Pancreas (tissue), 10 donors: ENCODE results near the gene EFCAB6. TPM values are rescaled to one million over a fixed set of nuclear protein-coding genes. Genes with fewer than 3 reads are reported as not detected.

ENCODE experiments used
- ATAC-seq, 4 donors: fragments of 200-7000 bp; cut with Tn5 transposase; one replicate each; pipeline versions ENCODE4 v1.8.0 to v1.9.1; 2020; ENCODE audit warnings: mild to moderate bottlenecking in 4 of 4, moderate library complexity in 4 of 4
- DNase-seq, 6 donors: peaks; one replicate each; pipeline ENCODE4 v3.0.0-alpha.2; 2020
- FAIRE-seq: peaks from 2 replicates; lab custom pipeline; 2012; peaks lifted over from hg19 to GRCh38; lab: Jason Lieb, UNC
- H3K27ac ChIP-seq, 4 donors: fragments of 200-600 bp; sonication (generic); 1 replicate in 3 of 4; 2 replicates in 1 of 4; pipeline versions ENCODE4 v1.5.0 to v1.8.0; 2020
- H3K27me3 ChIP-seq, 4 donors: fragments of 200-600 bp; one replicate each; pipeline ENCODE4 v1.8.0; 2021
- H3K36me3 ChIP-seq, 3 donors: fragments of 200-600 bp; sonication (generic) in 1 of 3; one replicate each; pipeline versions ENCODE4 v1.5.0 to v1.8.0; 2020 to 2021
- H3K4me1 ChIP-seq, 3 donors: fragments of 200-600 bp; one replicate each; pipeline ENCODE4 v1.8.0; 2021
- H3K4me3 ChIP-seq, 4 donors: fragments of 200-600 bp; sonication (generic) in 2 of 4; one replicate each; pipeline versions ENCODE4 v1.5.0 to v1.8.0; 2020 to 2021
- H3K9me3 ChIP-seq, 4 donors: fragments of 200-600 bp; one replicate each; pipeline ENCODE4 v1.8.0; 2021
- WGBS, 2 donors: extraction: QIAGEN DNeasy Blood & Tissue Kit; methylation state at CpG; one replicate each; pipeline ENCODE4 v1.1.7; 2013; 5-methylcytosine and 5-hydroxymethylcytosine counted together
- intact Hi-C, 3 donors: fragments of 100-400 bp; cut with DNase I; formaldehyde crosslinking; loops; one replicate each; pipeline versions ENCODE4 v1.11.1 to v1.14.2; 2022
- polyA plus RNA-seq, 2 donors: library from polyadenylated mRNA; stranded (reverse); fragments of 200-250 nt; gene quantifications; one replicate each; pipeline ENCODE4 v1.2.3, GENCODE V29; 2013
- total RNA-seq, 6 donors: library from RNA; stranded (reverse); fragmentation: NEBNext Ultra II Directional in 4 of 6; extraction: Animal tissue kit (Norgen Biotek cat#: 25700) in 4 of 6; gene quantifications; one replicate each; pipeline versions ENCODE4 v1.2.1 to v1.2.4, GENCODE V29; 2021 to 2023
- TF ChIP-seq, protein P1 (sequence below), 4 donors: fragments of 200-600 bp; sonication (generic) in 3 of 4; IDR thresholded peaks; one replicate each; pipeline versions ENCODE4 v1.5.0 to v1.8.0; 2021; ENCODE audit warnings: antibody characterized with exemption in 4 of 4
- donor health status: healthy with polysubstance abuse.
- donor health status: DM: no; HTN: no; CAD: no; lungs with moderate emphysema.
- donor health status: DM: no; HTN: no; CAD: no.
- donor health status: control.
- donor health status: control.
- donor health status: Bipolar disorder and iron deficiency.
- donor health status: DM: yes; HTN: yes; CAD: no.
- donor health status: DM: no; HTN: no; CAD: no.
- donor health status: DM: no; HTN: no; CAD: no.
- donor health status: DM: yes; HTN: yes; CAD: no.

EFCAB6 gene
- total and polyA plus RNA-seq, 8 donors = 1.6 to 3.4 (median 2.2) TPM

GRCh38 chr22:43723816-43724215 is 88.3 kb downstream of the EFCAB6 start:
- Histone ChIP-seq H3K4me3 (no peak overlapping the region), H3K36me3 (no peaks in the 10 kb centered on the region), H3K27ac (no peak overlapping the region), H3K9me3 (no peaks in the 10 kb centered on the region), H3K27me3 (no peaks in the 10 kb centered on the region), H3K4me1 (no peaks in the 10 kb centered on the region)
- WGBS, 2 donors = 78 to 84% methylated on average over 3 of the region's 3 CpGs
- TF ChIP-seq, protein P1, sequence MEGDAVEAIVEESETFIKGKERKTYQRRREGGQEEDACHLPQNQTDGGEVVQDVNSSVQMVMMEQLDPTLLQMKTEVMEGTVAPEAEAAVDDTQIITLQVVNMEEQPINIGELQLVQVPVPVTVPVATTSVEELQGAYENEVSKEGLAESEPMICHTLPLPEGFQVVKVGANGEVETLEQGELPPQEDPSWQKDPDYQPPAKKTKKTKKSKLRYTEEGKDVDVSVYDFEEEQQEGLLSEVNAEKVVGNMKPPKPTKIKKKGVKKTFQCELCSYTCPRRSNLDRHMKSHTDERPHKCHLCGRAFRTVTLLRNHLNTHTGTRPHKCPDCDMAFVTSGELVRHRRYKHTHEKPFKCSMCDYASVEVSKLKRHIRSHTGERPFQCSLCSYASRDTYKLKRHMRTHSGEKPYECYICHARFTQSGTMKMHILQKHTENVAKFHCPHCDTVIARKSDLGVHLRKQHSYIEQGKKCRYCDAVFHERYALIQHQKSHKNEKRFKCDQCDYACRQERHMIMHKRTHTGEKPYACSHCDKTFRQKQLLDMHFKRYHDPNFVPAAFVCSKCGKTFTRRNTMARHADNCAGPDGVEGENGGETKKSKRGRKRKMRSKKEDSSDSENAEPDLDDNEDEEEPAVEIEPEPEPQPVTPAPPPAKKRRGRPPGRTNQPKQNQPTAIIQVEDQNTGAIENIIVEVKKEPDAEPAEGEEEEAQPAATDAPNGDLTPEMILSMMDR (IDR thresholded peaks at IDR 0.05) = no peak
- ATAC-seq (no peak), FAIRE-seq (no peak), DNase-seq (no peak)
- intact Hi-C loops = no loop called here

- Histone ChIP-seq H3K4me3 (no peak overlapping the region), H3K27ac (no peak overlapping the region), H3K27me3 (no peaks in the 10 kb centered on the region), H3K4me1 (no peaks in the 10 kb centered on the region), H3K9me3 (no peaks in the 10 kb centered on the region), H3K36me3 (no peaks in the 10 kb centered on the region)
- no peak for ATAC-seq
- no peak for DNase-seq
- no peak for FAIRE-seq
- WGBS, 2 donors = 92 to 98% methylated on average over 5 of the region's 5 CpGs
- TF ChIP-seq, protein P1 (IDR thresholded peaks at IDR 0.05) = no peak
- intact Hi-C loops = no loop called here
These were observed 89.7 kb downstream of the EFCAB6 start for GRCh38 chr22:43722444-43722843.

GRCh38 chr22:43720716-43721115 is 91.4 kb downstream of the EFCAB6 start:
- Histone ChIP-seq H3K4me3 (no peak overlapping the region), H3K4me1 (no peaks in the 10 kb centered on the region), H3K36me3 (no peaks in the 10 kb centered on the region), H3K27ac (no peak overlapping the region), H3K27me3 (no peaks in the 10 kb centered on the region), H3K9me3 (no peaks in the 10 kb centered on the region)
- intact Hi-C loops = no loop called here
- whole genome bisulfite sequencing, 2 donors = 69 to 73% methylated on average over 1 of the region's 1 CpG
- FAIRE-seq (no peak), DNase-seq (no peak), ATAC-seq (no peak)
- TF ChIP-seq, protein P1 (IDR thresholded peaks at IDR 0.05) = no peak

DNA sequence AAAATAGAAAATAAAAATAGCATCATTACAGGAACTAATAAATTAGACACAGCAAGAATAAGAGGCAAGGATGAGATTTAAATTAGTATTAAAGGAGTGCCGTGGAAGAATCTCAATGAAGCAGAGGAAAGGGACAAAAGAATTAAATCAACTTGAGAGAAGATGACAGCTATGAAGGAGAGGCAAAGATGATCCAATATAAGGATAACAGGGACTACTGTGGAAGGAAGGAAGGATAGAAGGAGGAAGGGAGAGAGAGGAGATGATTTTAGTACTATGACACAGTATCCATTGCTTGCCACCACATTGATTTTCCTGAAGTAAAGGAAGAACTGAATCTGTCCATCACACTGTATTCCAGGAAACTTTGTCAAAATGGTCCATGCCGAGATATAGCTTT is 98.0 kb downstream of the EFCAB6 start:
- H3K9me3 ChIP-seq = no peaks in the 10 kb centered on the region
- no peaks in the 10 kb centered on the region for H3K36me3 ChIP-seq
- ATAC-seq = no peak
- DNase-seq = no peak
- no peak overlapping the region for H3K4me3 ChIP-seq
- H3K27me3 ChIP-seq = no peaks in the 10 kb centered on the region
- intact Hi-C loops = no loop called here
- H3K27ac ChIP-seq = no peak overlapping the region
- H3K4me1 ChIP-seq = no peaks in the 10 kb centered on the region
- TF ChIP-seq, protein P1 (IDR thresholded peaks at IDR 0.05) = no peak
- whole genome bisulfite sequencing, 2 donors = 93 to 97% methylated on average over 2 of the region's 2 CpGs
- FAIRE-seq = no peak

GRCh38 chr22:43711681-43712080 is 100.4 kb downstream of the EFCAB6 start:
- intact Hi-C loops = no loop called here
- TF ChIP-seq, protein P1 (IDR thresholded peaks at IDR 0.05) = no peak
- Histone ChIP-seq H3K36me3 (no peaks in the 10 kb centered on the region), H3K9me3 (no peaks in the 10 kb centered on the region), H3K27ac (no peak overlapping the region), H3K4me1 (no peaks in the 10 kb centered on the region), H3K4me3 (no peak overlapping the region), H3K27me3 (no peaks in the 10 kb centered on the region)
- 83 to 88% methylated on average over 4 of the region's 4 CpGs for WGBS, 2 donors
- FAIRE-seq (no peak), ATAC-seq (no peak), DNase-seq (no peak)
